ENCODE results near the gene PIP4K2C.
"Not testable (repeated sequence)": the region's sequence is repeated elsewhere in the genome, so short reads cannot be mapped to it uniquely, and the experiment has no call there.

PIP4K2C gene

GRCh38 chr12:57584050-57584449 is 6.9 kb upstream of the PIP4K2C start:
- H3K4me3 ChIP-seq (ENCODE audit: low read depth, low read length) = no peak overlapping the region

- no peak overlapping the region for H3K4me3 ChIP-seq (ENCODE audit: low read depth, low read length)
Measured at GRCh38 chr12:57584690-57585089, 6.3 kb upstream of the PIP4K2C start.

GRCh38 chr12:57585156-57585555 is 5.8 kb upstream of the PIP4K2C start:
- H3K4me3 ChIP-seq (ENCODE audit: low read depth, low read length) = no peak overlapping the region

GRCh38 chr12:57586128-57586527 is 4.9 kb upstream of the PIP4K2C start:
- H3K4me3 ChIP-seq (ENCODE audit: low read depth, low read length) = no peak overlapping the region

- H3K4me3 ChIP-seq (ENCODE audit: low read depth, low read length) = no peak overlapping the region
Measured at GRCh38 chr12:57586832-57587429, 4.1 kb upstream of the PIP4K2C start.

- not testable (repeated sequence) for H3K4me3 ChIP-seq (ENCODE audit: low read depth, low read length)
Measured at GRCh38 chr12:57588951-57589610, 1.9 kb upstream of the PIP4K2C start.

GRCh38 chr12:57590479-57590863 is 521 bp upstream of the PIP4K2C start:
- H3K4me3 ChIP-seq (ENCODE audit: low read depth, low read length) = peak overlapping the region; percentile 92

- H3K4me3 ChIP-seq (ENCODE audit: low read depth, low read length) = peak overlapping the region; percentile 92
Measured at GRCh38 chr12:57591782-57592325, 862 bp downstream of the PIP4K2C start.

GRCh38 chr12:57592551-57593165 is 1.7 kb downstream of the PIP4K2C start:
- no peak overlapping the region for H3K4me3 ChIP-seq (ENCODE audit: low read depth, low read length)

- no peak overlapping the region for H3K4me3 ChIP-seq (ENCODE audit: low read depth, low read length)
Measured at GRCh38 chr12:57593187-57593586, 2.2 kb downstream of the PIP4K2C start.

GRCh38 chr12:57600395-57600794 is 9.4 kb downstream of the PIP4K2C start:
- H3K4me3 ChIP-seq (ENCODE audit: low read depth, low read length) = no peak overlapping the region

- H3K4me3 ChIP-seq (ENCODE audit: low read depth, low read length) = no peak overlapping the region
Measured at GRCh38 chr12:57602544-57602943, 11.6 kb downstream of the PIP4K2C start.

- no peak overlapping the region for H3K4me3 ChIP-seq (ENCODE audit: low read depth, low read length)
Measured at GRCh38 chr12:57603324-57603723, 12.3 kb downstream of the PIP4K2C start.

GRCh38 chr12:57603815-57604453 is 12.9 kb downstream of the PIP4K2C start:
- H3K4me3 ChIP-seq (ENCODE audit: low read depth, low read length) = peak overlapping the region; percentile 88

- peak within 1 kb of the TSS; percentile 88 for H3K4me3 ChIP-seq (ENCODE audit: low read depth, low read length)
Measured at GRCh38 chr12:57604454-57604991, 13.5 kb downstream of the PIP4K2C start, which contains the start of gene DTX3. Gene DTX3, plus strand, starts transcription at chr12:57604824. Its CDS starts 1,694 bp downstream, at chr12:57606518.

GRCh38 chr12:57604992-57605810 is 14.2 kb downstream of the PIP4K2C start:
- H3K4me3 ChIP-seq (ENCODE audit: low read depth, low read length) = peak overlapping the region; percentile 88

- H3K4me3 ChIP-seq (ENCODE audit: low read depth, low read length) = no peak overlapping the region
Measured at GRCh38 chr12:57605811-57606311, 14.9 kb downstream of the PIP4K2C start.

GRCh38 chr12:57606399-57606798 is 15.4 kb downstream of the PIP4K2C start:
- no peak overlapping the region for H3K4me3 ChIP-seq (ENCODE audit: low read depth, low read length)

- H3K4me3 ChIP-seq (ENCODE audit: low read depth, low read length) = no peak overlapping the region
Measured at GRCh38 chr12:57606821-57607220, 15.8 kb downstream of the PIP4K2C start.

Measured in iPS-11a (cell line).